ENCODE data around the gene MYO3A.

Gene MYO3A

DNA sequence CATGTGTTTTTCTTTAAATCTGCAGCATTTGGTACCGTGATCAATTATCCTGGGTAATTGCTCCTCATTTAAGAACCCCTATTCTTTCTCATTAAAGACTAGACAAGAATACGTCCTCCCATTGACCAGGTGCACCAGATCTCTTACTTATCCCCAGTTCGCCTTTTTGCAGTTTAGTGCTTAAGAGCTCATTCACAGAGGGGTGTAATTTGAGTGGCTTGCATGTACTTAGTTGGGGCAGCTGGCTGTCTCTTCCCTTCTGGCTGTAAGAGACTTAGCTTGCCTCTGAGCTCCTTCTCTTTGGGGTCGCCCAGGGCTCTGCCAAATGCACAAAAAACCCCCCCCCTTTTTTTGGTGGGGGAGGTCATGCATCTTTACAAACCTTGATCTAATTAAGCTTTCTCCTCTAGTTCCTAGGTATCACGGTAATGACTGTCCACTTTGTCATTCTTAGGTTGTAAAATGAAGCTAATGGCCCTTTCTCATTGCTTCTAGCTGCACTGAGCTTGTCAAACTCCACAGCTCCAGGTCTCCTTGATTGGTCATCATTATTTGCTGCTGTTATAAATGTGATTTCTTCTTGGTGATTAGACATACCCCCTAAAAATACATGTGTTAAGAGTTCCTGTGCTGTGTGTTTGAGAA, 308.8 kb downstream of the MYO3A start:
- TF ChIP-seq, protein P1, sequence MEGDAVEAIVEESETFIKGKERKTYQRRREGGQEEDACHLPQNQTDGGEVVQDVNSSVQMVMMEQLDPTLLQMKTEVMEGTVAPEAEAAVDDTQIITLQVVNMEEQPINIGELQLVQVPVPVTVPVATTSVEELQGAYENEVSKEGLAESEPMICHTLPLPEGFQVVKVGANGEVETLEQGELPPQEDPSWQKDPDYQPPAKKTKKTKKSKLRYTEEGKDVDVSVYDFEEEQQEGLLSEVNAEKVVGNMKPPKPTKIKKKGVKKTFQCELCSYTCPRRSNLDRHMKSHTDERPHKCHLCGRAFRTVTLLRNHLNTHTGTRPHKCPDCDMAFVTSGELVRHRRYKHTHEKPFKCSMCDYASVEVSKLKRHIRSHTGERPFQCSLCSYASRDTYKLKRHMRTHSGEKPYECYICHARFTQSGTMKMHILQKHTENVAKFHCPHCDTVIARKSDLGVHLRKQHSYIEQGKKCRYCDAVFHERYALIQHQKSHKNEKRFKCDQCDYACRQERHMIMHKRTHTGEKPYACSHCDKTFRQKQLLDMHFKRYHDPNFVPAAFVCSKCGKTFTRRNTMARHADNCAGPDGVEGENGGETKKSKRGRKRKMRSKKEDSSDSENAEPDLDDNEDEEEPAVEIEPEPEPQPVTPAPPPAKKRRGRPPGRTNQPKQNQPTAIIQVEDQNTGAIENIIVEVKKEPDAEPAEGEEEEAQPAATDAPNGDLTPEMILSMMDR (IDR thresholded peaks at IDR 0.05; ENCODE audit: low read depth, low read length, missing control alignments), result no peak
- no peak overlapping the region for H3K4me3 ChIP-seq (ENCODE audit: low read depth, low read length)
- no peak for DNase-seq (ENCODE audit: low read depth)
- in situ Hi-C loops (cut with HindIII; ENCODE audit: low sequenced_read_pairs), result no loop called here

DNA sequence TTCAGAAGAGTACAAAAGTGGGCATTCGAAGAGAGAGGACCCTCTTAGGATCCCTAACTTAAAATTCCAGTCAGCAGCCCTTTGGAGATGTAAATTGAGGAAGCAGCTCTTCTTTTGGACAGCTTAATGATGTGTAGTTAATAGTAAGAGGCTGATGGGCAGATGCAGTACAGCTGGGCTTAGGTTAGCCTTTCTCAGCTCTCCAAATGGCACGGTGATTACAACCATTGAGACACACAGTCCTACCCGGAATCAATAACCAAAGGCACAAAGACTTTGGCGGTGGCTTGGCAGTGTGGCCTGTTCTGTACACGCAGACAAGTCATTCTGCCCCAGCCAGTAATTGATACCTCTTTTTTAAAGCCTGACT, 309.3 kb downstream of the MYO3A start:
- no peak overlapping the region for H3K4me3 ChIP-seq (ENCODE audit: low read depth, low read length)
- TF ChIP-seq, protein P1 (IDR thresholded peaks at IDR 0.05; ENCODE audit: low read depth, low read length, missing control alignments), result no peak
- in situ Hi-C loops (cut with HindIII; ENCODE audit: low sequenced_read_pairs), result no loop called here
- DNase-seq (ENCODE audit: low read depth), result no peak

DNA sequence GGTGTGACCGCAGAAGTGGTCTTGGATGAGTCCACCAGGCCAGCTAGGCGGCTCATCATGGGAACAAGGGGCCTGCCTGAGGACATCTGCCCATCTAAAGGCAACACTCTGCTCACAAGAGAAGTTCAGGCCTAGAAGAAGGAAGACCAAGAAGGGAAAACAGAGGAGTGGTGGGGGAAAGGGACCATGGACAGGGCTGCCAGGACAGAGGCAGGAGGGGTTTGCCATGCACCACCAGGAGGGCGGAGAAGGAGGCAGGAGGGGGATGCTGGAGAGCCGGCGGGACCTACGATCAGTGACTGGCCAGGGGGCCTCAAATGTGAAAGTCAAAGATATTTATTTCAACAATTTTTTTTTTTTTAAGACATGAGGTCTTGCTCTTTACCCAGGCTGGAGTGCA, 315.7 kb downstream of the MYO3A start:
- no peak overlapping the region for H3K4me3 ChIP-seq (ENCODE audit: low read depth, low read length)
- TF ChIP-seq, protein P1 (IDR thresholded peaks at IDR 0.05; ENCODE audit: low read depth, low read length, missing control alignments), result no peak
- no peak for DNase-seq (ENCODE audit: low read depth)
- in situ Hi-C loops (cut with HindIII; ENCODE audit: low sequenced_read_pairs), result no loop called here

DNA sequence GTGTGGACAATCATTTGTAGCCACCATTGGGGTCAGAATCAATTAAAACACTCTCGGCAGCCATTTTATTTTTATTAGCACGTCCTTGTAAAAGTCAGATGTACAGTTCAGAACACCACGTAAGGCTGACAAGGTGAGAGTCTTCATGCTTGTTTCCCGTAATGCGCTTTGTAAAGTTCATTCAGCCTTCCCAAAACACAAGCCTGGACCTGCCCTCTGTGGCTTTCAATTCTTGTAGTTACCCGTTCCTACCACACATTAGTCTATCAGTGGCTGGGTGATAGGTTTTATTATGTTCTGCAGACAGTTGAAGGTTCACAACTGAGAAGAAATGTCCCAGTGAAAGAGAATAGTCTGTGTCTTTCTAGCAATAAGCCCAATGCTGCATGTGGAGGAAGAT, 317.9 kb downstream of the MYO3A start:
- TF ChIP-seq, protein P1 (IDR thresholded peaks at IDR 0.05; ENCODE audit: low read depth, low read length, missing control alignments), result no peak
- H3K4me3 ChIP-seq (ENCODE audit: low read depth, low read length), result no peak overlapping the region
- in situ Hi-C loops (cut with HindIII; ENCODE audit: low sequenced_read_pairs), result no loop called here
- DNase-seq (ENCODE audit: low read depth), result no peak

DNA sequence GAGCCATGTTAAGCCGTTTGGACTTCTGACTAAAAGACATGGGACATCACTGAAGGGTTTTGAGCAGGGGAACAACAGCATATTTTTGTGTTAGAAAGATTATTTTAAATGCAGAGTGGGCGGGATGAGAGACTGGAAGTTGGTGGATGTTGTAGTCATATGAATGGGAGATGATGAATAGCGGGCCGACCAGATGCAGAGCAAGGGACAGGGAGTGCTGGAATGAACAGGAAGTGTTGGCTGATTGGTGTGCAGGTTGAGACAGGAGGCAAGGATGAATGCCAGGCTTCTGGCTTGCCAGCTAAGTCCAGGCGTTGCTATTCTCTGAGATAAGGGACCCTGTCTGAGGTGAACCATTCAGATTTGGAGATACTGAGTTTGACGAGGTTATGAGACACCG, 320.6 kb downstream of the MYO3A start:
- TF ChIP-seq, protein P1 (IDR thresholded peaks at IDR 0.05; ENCODE audit: low read depth, low read length, missing control alignments), result no peak
- no peak for DNase-seq (ENCODE audit: low read depth)
- H3K4me3 ChIP-seq (ENCODE audit: low read depth, low read length), result no peak overlapping the region
- in situ Hi-C loops (cut with HindIII; ENCODE audit: low sequenced_read_pairs), result no loop called here

DNA sequence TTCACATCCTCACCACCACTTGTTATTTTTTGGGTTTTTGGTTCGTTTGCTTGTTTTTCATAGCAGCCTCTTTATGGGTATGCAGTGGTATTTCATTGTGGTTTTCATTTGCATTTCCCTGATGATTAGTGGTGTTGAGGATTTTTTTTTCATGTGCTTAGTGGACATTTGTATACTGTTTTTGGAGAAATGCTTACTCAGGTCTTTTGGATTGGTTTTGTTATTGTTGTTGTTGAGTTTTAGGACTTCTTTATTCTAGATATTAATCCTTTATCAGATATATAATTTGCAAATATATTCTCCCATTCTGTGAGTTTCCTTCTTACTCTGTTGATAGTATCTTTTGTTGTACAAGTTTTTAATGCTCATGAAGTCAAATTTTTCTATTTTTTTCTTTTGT, 325.3 kb downstream of the MYO3A start:
- no peak for DNase-seq (ENCODE audit: low read depth)
- in situ Hi-C loops (cut with HindIII; ENCODE audit: low sequenced_read_pairs), result no loop called here
- TF ChIP-seq, protein P1 (IDR thresholded peaks at IDR 0.05; ENCODE audit: low read depth, low read length, missing control alignments), result no peak
- no peak overlapping the region for H3K4me3 ChIP-seq (ENCODE audit: low read depth, low read length)
